PC-3 (cell line): ENCODE measurements around the gene VTI1B. TPM values are rescaled to one million over a fixed set of nuclear protein-coding genes. Genes with fewer than 3 reads are reported as not detected.

ENCODE experiments used
- ATAC-seq: fragments of 200-7000 bp; cut with Tn5 transposase; 2 replicates; pipeline ENCODE4 v1.9.1; 2020; ENCODE audit warnings: mild to moderate bottlenecking, moderate library complexity
- BruUV-seq: library from RNA; stranded (reverse); fragments of 400-500 nt; replicated peaks from 2 replicates; lab custom pipeline; 2021; lab: Mats Ljungman, UMichigan
- CTCF ChIA-PET: fragments of 300-600 bp; sonication (Branson Sonifier 250); formaldehyde crosslinking; loops from one replicate; lab custom pipeline; 2022; ENCODE audit warnings: antibody characterized with exemption; lab: Charles Lee
- POLR2A ChIA-PET: fragments of 300-600 bp; sonication (Branson Sonifier 250); formaldehyde crosslinking; loops from one replicate; lab custom pipeline; 2022; ENCODE audit warnings: antibody characterized with exemption; ENCODE audit not compliant: unreplicated experiment; lab: Charles Lee
- DNase-seq: peaks from one replicate; pipeline ENCODE4 v3.0.0-alpha.2; 2015
- H2AFZ ChIP-seq: fragments of 300-600 bp; sonication (generic); 2 replicates; pipeline ENCODE4 v1.6.0; 2016; ENCODE audit warnings: antibody characterized with exemption, low read length
- H3F3A ChIP-seq: fragments of 300-600 bp; sonication (generic); one replicate; pipeline ENCODE4 v1.6.0; 2017; ENCODE audit warnings: antibody characterized with exemption, low read length, control low read depth, mild to moderate bottlenecking; ENCODE audit not compliant: unreplicated experiment
- H3K27ac ChIP-seq: fragments of 300-600 bp; sonication (generic); 2 replicates; pipeline ENCODE4 v1.5.1; 2016; ENCODE audit warnings: mild to moderate bottlenecking, low read length
- H3K27me3 ChIP-seq: fragments of 300-600 bp; sonication (generic); 2 replicates; pipeline ENCODE4 v1.6.1; 2016; ENCODE audit warnings: low read length, mixed read lengths
- H3K36me3 ChIP-seq: fragments of 300-600 bp; sonication (generic); 2 replicates; pipeline ENCODE4 v1.6.1; 2016; ENCODE audit warnings: low read depth, mixed run types, low read length, mixed read lengths
- H3K4me1 ChIP-seq: fragments of 300-600 bp; sonication (generic); 2 replicates; pipeline ENCODE4 v1.5.1; 2016; ENCODE audit warnings: low read length; ENCODE audit not compliant: insufficient read depth
- H3K4me2 ChIP-seq: fragments of 300-600 bp; sonication (generic); 2 replicates; pipeline ENCODE4 v1.6.0; 2016; ENCODE audit warnings: low read length
- H3K4me3 ChIP-seq: fragments of 300-600 bp; sonication (generic); 2 replicates; pipeline ENCODE4 v1.5.1; 2016; ENCODE audit warnings: mild to moderate bottlenecking, low read length, mixed read lengths
- H3K79me2 ChIP-seq: fragments of 300-600 bp; sonication (generic); 2 replicates; pipeline ENCODE4 v1.6.1; 2017; ENCODE audit warnings: low read length, mixed read lengths
- H3K9ac ChIP-seq: fragments of 300-600 bp; sonication (generic); 2 replicates; pipeline ENCODE4 v1.6.0; 2016; ENCODE audit warnings: mild to moderate bottlenecking, low read length
- H3K9me2 ChIP-seq: fragments of 300-600 bp; sonication (generic); replicated peaks from 2 replicates; pipeline ENCODE4 v1.6.1; 2016; ENCODE audit warnings: mixed run types, low read length, mixed read lengths
- H3K9me3 ChIP-seq: fragments of 300-600 bp; sonication (generic); 2 replicates; pipeline ENCODE4 v1.6.1; 2016; ENCODE audit warnings: low read length, mixed read lengths
- H4K20me1 ChIP-seq: fragments of 300-600 bp; sonication (generic); 2 replicates; pipeline ENCODE4 v1.6.1; 2016; ENCODE audit warnings: low read length, mixed read lengths
- EZH2 ChIP-seq: fragments of 300-600 bp; sonication (generic); IDR thresholded peaks from one replicate; pipeline ENCODE4 v1.6.1; 2017; ENCODE audit warnings: antibody characterized with exemption, mild to moderate bottlenecking, low read length; ENCODE audit not compliant: unreplicated experiment
- EZH2phosphoT487 ChIP-seq: fragments of 300-600 bp; sonication (generic); IDR thresholded peaks from 2 replicates; pipeline ENCODE4 v1.6.1; 2018; ENCODE audit warnings: mild to moderate bottlenecking, antibody characterized with exemption, low read length, borderline replicate concordance
- intact Hi-C: fragments of 100-400 bp; cut with micrococcal nuclease; formaldehyde crosslinking; loops from 2 replicates; pipeline ENCODE4 v1.9.0; 2023
- total RNA-seq: library from RNA; depleted of rRNA; stranded (reverse); fragments of >200 nt; gene quantifications from 2 replicates; pipeline ENCODE4 v1.2.3, GENCODE V29; 2014
- TF ChIP-seq, protein P1 (sequence below): fragments of 300-600 bp; sonication (generic); conservative IDR thresholded peaks from 2 replicates; pipeline ENCODE4 v1.5.1; 2017; ENCODE audit warnings: antibody characterized with exemption, low read depth, mild to moderate bottlenecking, low read length

Gene VTI1B
- total RNA-seq, 1 experiment from 2014 or later: 93.8 TPM

DNA sequence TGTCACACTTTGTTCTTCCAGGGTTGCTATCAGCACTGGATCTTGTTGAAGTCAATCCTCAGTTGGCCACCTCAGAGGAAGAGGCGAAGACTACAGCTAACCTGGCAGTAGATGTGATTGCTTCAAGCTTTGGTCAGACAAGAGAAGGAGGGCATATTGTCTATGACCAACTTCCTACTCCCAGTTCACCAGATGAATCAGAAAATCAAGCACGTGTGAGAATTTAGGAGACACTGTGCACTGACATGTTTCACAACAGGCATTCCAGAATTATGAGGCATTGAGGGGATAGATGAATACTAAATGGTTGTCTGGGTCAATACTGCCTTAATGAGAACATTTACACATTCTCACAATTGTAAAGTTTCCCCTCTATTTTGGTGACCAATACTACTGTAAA, 23.7 kb downstream of the VTI1B start:
- Histone ChIP-seq H3K36me3 (peaks cover 60% of the 10 kb centered on the region), H3K9ac (no peak overlapping the region), H4K20me1 (no peaks in the 10 kb centered on the region), H2AFZ (no peak overlapping the region), H3K9me3 (no peaks in the 10 kb centered on the region), H3K27ac (no peak overlapping the region), H3K4me3 (no peak overlapping the region), H3K79me2 (no peaks in the 10 kb centered on the region), H3K27me3 (no peaks in the 10 kb centered on the region), H3K4me2 (no peak overlapping the region), H3K9me2 (no peaks in the 10 kb centered on the region), H3F3A (no peaks in the 10 kb centered on the region), H3K4me1 (no peaks in the 10 kb centered on the region)
- TF ChIP-seq, protein P1, sequence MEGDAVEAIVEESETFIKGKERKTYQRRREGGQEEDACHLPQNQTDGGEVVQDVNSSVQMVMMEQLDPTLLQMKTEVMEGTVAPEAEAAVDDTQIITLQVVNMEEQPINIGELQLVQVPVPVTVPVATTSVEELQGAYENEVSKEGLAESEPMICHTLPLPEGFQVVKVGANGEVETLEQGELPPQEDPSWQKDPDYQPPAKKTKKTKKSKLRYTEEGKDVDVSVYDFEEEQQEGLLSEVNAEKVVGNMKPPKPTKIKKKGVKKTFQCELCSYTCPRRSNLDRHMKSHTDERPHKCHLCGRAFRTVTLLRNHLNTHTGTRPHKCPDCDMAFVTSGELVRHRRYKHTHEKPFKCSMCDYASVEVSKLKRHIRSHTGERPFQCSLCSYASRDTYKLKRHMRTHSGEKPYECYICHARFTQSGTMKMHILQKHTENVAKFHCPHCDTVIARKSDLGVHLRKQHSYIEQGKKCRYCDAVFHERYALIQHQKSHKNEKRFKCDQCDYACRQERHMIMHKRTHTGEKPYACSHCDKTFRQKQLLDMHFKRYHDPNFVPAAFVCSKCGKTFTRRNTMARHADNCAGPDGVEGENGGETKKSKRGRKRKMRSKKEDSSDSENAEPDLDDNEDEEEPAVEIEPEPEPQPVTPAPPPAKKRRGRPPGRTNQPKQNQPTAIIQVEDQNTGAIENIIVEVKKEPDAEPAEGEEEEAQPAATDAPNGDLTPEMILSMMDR: no peak
- TF ChIP-seq EZH2phosphoT487: no peak
- no peak for TF ChIP-seq EZH2
- intact Hi-C loops: no loop called here
- BruUV-seq: TSS peak; percentile 11
- DNase-seq (no peak), ATAC-seq (no peak)
- ChIA-PET POLR2A (no interaction called here), CTCF (no interaction called here)

DNA sequence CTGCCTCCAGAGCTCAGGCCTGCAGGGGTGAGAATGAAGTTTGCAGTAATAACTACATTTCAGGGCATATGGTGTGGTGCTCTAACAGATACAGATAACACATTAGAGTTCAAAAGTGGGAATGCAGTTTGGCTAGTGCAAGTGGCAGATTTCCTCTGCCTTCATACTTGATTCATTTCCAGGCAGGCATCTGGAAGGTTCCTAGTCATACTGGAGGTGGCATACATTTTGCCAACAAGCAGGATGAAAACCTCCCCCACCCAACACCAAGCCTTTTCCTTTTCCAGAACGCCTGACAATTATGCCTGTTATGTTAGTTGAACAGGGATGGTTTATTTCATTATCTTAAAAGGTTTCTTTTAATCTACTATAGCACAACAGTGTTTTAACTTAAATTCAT, 24.3 kb downstream of the VTI1B start:
- Histone ChIP-seq H3K4me3 (no peak overlapping the region), H3K4me2 (no peak overlapping the region), H3K4me1 (no peaks in the 10 kb centered on the region), H3F3A (no peaks in the 10 kb centered on the region), H3K9me3 (no peaks in the 10 kb centered on the region), H3K27ac (no peak overlapping the region), H2AFZ (no peak overlapping the region), H3K9ac (no peak overlapping the region), H3K9me2 (no peaks in the 10 kb centered on the region), H4K20me1 (no peaks in the 10 kb centered on the region), H3K27me3 (no peaks in the 10 kb centered on the region), H3K79me2 (no peaks in the 10 kb centered on the region), H3K36me3 (peaks cover 55% of the 10 kb centered on the region)
- ATAC-seq (no peak), DNase-seq (no peak)
- POLR2A ChIA-PET: no interaction called here
- CTCF ChIA-PET: no interaction called here
- intact Hi-C loops: no loop called here
- TF ChIP-seq EZH2phosphoT487: no peak
- TF ChIP-seq, protein P1: no peak
- TF ChIP-seq EZH2: no peak
- no TSS peak for BruUV-seq

DNA sequence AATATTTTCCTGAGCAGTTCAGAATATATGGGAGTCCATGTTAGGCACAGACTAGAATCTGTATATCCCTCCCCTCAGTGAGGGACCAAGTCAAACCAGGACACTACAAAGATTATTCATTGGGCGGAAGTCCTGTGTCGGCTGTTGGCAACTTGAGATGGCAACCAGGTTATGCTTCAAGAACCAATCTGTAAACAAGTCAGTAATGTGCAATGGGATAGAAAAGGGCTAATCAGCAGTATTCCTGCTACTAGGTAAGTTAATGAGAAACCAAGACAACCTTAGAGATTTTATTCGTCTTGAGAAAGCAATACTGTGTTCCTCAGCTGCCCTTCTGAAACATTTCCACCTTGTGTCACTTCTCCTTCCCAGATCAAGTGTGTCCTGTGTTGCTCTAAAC, 28.3 kb downstream of the VTI1B start:
- Histone ChIP-seq H2AFZ (no peak overlapping the region), H3F3A (no peaks in the 10 kb centered on the region), H3K9me2 (no peaks in the 10 kb centered on the region), H3K4me1 (no peaks in the 10 kb centered on the region), H3K27ac (no peak overlapping the region), H3K4me2 (no peak overlapping the region), H3K36me3 (peaks cover 30% of the 10 kb centered on the region), H3K27me3 (no peaks in the 10 kb centered on the region), H3K4me3 (no peak overlapping the region), H3K79me2 (no peaks in the 10 kb centered on the region), H3K9ac (no peak overlapping the region), H3K9me3 (no peaks in the 10 kb centered on the region), H4K20me1 (no peaks in the 10 kb centered on the region)
- TF ChIP-seq EZH2 (no peak), EZH2phosphoT487 (no peak)
- TF ChIP-seq, protein P1: no peak
- BruUV-seq: no TSS peak
- intact Hi-C loops: no loop called here
- no peak for DNase-seq
- POLR2A ChIA-PET: no interaction called here
- no peak for ATAC-seq
- CTCF ChIA-PET: no interaction called here
